Endometrium (tissue), 2 donors: ENCODE data around the gene IL34.
"Not testable (repeated sequence)": the region's sequence is repeated elsewhere in the genome, so short reads cannot be mapped to it uniquely, and the experiment has no call there.

Experiments
- FAIRE-seq: peaks from 2 replicates; lab custom pipeline; 2012; peaks lifted over from hg19 to GRCh38; lab: Jason Lieb, UNC
- donor health status: control.
- donor health status: control.

The IL34 gene

DNA sequence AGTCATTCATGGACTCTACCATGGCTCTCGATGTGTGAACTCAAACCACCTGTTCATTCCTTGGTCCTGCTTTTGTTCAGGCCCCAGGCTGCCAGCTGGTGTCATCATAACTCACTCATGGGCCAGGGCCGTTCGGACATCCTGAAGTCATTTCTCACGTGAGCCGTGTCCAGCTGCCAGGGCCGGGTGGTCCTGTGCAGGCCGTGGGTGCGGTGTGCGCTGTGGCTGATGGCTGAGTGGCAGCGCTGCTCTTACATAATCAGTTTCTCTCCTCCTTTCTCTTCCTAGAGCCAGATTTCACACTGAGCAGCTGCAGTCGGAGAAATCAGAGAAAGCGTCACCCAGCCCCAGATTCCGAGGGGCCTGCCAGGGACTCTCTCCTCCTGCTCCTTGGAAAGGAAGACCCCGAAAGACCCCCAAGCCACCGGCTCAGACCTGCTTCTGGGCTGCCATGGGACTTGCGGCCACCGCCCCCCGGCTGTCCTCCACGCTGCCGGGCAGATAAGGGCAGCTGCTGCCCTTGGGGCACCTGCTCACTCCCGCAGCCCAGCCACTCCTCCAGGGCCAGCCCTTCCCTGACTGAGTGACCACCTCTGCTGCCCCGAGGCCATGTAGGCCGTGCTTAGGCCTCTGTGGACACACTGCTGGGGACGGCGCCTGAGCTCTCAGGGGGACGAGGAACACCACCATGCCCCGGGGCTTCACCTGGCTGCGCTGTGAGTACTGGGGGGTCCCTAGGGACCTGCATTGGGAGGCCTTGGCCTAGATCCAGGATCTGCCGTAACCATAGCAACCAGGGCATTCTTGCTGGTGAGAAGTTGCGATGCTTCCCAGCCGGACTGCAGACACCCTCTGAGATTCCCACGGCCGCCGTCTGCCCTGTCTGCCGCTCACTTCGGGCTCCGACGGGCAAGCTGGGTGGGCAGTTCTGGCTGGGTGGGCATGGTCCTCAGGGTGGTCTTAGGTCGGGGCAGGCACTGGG lies at the start of gene IL34:
Gene IL34, plus strand, starts transcription at position 300 of the 982 bp plus-strand sequence. Its CDS starts 389 bp downstream, at position 689.
- no peak for FAIRE-seq

DNA sequence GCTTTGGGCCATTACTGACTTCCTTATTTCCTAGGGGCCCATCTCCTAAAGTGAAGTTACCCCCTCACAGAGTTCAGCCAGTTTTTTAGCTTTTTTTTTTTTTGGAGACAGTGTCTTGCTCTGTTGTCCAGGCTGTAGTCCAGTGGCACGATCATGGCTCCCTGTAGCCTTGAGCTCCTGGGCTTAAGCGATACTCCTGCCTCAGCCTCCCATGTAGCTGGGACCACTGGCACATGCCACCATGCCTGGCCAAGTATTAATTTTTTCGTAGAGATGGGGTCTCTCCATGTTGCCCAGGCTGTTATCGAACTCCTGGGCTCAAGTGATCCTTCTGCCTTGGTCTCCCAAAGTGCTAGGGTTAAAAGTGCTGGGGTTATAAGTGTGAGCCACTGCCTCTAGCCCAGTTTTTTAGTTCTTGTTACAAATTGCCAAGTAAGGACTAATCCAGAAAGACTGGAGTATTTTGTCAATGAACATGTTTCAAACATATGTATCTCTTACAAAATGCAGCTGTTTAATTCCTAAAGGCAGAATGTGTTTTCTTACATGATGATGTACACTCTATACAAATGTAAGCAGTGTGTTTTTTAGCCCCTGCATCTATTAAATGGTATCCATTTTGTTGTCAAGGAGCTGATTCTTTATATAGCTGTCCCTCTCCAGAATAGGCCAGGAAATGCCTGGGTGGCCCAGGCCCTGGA lies 49.1 kb upstream of the IL34 start:
- no peak for FAIRE-seq

DNA sequence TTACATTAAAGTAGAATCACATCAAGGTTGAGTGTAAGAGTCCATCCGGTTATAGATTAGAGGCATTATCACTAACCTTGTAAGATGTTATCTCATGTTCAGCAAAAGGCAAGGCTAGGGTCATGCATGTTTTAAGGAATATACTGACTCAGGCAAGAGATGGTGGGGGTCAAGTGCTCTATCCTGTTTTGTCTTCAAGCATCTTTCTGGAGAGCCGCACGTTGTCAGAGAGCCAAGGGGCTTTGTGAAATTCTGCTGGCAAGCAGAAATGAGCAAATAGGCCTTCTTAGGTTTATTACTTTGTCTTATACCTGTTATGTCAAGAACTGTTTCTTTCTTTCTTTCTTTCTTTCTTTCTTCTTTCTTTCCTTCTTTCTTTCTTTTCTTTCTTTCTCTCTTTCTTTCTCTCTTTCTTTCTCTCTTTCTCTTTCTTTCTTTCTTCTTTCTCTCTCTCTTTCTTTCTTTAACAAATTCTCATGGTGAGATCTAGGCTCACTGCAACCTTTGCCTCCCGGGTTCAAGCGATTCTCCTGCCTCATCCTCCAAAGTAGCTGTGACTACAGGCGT lies 47.3 kb upstream of the IL34 start:
- FAIRE-seq: no peak

DNA sequence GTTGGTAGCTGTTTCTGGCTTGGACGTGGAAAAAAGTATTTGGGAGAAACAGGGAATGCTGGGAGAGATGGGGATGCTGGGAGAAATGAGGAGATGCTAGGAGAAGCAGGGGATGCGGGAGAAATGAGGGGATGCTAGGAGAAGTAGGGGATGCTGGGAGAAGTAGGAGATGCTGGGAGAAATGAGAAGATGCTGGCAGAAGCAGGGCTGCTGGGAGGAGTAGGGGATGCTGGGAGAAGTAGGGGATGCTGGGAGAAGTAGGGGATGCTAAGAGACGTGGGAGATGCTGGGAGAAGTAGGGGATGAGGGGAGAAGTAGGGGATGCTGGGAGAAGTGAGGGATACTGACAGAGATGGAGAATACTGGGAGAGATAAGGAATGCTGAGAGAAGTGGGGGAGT lies 45.6 kb upstream of the IL34 start:
- no peak for FAIRE-seq

DNA sequence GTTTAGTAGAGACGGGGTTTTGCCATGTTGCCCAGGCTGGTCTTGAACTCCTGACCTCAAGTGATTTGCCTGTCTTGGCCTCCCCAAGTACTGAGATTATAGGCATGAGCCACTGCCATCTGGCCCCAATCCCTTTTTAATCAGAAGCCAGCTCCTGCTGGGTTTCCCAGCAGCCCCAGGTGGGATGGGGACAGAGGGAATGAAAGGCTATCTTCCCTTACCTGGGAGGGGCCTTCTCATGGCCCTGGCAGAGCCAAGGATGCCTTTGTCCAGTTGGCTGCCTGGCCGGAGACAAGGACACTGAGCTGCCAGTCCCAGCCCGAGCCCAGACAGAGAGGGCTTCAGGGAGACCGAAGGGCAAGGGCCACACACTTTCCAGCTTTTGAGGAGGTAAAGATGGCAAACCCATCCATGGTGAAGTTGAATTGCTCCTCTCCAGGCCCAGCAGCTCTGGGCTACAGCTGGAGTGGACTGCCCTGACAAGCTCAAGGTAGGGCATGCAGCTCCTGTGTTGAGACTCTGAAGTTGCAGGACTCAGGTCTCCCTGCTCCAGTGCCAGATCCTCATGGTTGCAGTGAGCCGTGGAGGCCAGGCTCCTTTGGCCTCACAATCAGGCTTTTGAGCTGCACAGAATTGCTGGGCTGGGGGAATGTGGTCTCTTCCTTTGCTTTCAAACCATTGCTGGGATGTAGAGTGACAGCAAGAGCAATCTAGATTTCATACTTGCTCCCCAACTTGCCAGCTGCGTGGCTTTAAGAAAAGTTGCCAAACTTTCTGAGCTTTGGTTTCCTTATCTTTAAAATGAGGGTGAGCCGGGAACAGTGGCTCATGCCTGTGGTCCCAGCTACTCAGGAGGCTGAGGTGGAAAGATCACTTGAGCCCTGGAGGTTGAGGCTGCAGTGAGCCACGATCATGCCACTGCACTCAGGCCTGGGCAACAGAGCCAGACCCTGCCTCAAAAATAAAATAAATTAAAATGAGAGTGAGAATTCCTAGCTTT lies 44.5 kb upstream of the IL34 start:
- no peak for FAIRE-seq

DNA sequence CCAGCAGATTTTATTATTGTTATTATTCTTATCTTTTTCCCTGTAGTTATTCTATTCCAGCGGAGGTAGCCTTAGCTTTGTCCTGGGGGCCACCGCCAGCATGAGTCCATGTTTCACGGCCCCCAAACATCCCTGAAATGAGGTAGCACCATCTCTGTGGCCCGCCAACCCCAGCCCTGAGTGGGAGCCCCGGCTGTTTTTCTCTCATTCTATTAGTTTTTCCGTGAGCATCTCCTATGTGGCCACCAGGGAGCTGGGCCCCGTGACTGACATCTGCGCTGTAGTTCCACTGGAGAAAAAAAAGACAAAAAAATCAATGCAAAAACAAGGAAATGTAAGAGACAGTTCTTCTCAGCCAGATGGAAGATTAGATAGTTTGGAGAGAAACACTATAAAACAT lies 43.5 kb upstream of the IL34 start:
- no peak for FAIRE-seq

DNA sequence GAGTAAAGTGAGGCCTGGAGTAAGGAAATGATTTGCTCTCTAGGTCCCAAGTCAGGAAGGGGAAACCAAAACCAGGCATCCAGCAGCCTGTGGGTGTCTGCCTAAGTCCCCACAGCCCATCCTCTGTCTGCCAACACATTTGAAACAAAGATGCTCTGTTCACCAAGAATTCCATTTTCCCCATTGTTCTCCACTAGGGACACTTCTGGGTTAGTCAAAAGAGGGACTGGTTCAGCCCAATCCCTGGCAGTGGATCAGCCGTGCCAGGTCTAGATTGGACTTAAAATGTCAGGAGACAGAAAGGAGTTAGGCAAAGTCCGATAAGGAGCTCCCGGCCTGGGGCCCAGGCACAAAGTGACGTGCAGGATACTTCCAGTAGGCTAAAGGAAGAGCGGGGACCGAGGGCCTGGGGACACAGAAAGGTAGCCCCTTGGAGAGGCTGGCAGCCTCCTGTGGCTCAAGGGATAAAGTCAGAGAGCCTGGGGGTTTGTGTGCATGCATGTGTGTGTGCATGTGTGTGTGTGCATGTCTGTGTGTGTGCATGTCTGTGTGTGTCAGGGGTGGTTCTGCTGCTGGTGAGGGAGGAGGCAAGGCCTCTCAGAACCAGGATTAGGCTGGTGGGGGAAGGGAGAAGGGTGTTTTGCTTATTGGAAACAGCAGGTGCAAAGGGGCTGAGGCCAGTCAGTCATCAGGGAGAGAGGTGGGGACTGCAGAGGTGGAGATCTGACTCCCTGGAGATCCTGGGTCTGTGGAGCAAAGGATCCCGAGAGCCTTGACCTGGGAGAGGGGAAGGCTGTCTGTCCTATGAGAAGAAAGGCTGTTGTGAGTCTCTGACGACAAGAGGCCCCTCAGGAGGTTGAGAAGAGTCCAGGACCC lies 41.7 kb upstream of the IL34 start:
- FAIRE-seq: no peak

DNA sequence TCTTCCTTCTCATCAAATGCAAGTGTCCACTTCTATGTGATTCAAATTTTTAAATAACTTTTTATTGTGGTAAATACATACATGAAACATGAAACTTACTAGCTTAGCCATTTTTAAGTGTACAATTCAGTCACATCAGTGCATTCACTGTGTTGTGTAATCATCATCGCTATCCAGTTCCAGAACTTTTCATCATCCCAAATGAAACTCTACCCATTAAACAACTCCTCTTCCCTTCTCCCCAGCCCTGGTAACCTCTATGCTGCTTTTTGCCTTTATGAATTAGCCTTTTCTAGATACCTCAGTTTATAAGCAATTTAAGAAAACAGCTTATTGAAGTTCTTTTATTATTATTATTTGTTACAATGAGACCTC lies 41.1 kb upstream of the IL34 start:
- FAIRE-seq: no peak

DNA sequence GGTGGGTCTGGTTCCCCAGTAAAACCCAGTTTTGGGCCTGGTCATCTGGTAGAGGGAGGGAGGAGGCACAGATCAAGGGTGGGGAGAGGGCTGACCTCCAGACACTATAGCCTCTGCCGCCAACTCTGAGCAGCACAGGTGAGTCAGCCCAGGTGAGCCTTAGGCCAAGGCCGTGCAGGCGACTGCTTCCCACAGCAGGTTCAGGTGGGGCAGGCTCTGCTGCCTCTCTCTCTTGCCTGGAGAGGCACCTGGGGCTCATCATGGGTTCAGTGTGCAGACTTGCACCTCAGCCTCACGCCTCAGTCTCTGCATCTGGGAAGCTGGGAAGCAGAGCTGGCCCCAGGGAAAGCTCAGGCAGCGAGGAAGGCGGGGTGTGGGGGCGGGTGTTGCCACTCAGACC lies 37.8 kb upstream of the IL34 start:
- FAIRE-seq: no peak

DNA sequence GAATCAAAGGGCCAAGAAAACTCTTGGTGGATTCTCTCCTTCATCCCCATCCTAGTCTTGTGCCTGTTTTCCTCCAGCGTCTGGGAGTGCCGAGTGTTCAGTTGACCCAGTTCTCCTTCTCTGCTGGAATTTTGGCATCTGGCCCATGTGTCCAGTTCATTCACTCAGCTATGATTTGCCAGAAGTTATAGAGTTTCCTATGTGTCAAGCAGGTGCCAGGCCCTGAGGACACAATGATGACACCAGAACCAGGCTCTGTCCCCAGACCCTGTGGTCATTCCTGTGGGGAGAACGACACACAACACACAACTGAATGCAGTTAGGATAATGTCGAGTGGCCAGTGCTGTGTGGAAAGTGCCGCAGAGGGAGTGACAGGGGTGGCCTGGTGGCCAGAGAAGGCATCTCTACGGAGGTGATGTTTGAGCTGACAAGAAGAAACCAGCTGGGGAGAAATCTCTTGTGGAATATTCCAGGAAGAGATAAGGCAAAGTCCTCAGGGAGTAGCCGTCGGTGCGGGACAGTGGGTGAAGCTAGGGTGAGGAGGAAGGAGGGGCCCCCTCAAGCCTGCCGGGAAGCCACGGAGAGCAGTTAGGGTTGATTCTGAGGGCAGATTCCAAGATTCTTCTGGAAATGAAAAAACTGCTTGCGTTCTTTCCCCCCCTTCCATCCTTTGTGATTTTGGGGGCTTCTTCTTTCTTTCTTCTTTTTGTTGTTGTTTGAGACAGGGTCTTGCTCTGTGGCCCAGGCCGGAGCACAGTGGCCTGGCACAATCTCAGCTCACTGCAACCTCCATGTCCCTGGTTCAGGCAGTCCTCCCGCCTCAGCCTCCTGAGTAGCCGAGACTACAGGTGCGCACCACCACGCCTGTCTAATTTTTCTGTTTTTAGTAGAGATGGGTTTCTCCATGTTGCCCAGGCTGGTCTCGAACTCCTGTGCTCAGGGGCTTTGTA lies 35.8 kb upstream of the IL34 start:
- FAIRE-seq: no peak

DNA sequence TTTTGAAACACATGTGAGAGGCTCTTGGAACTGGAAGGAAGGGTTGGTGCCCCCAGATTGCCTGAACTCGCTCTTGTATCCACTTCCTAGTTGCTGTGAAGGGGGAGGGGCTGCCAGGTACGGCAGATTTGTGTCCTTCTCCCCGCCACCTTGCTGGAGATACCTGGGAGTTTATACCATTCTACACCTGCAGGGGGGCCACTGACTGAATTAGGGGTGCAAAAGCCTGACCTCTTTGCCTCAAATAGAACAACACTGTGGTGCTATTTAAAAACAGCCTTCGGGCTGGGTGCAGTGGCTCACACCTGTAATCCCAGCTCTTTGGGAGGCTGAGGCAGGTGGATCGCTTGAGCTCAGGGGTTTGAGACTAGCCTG lies 35.1 kb upstream of the IL34 start:
- FAIRE-seq: no peak

DNA sequence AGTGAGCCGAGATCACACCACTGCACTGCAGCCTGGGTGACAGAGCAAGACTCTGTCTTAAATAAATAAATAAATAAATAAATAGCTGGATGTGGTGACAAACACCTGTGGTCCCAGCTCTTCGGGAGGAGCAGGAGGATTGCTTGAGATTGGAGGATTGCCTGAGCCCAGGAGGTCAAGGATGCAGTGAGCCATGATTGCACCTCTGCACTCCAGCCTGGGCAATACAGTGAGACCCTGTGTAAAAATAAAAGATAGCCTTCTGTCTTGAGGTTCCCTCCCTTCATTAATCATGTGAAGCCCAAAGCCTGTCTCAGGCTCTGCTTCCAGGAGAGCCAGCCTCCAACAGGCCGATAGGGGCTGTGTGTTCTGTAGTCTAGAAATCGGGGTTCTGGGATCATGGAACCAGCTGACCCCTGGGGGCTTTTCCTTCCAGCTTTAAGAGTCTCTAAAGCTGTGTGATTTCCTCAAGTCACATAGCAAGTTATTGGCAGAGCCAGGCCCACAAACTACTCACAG lies 34.5 kb upstream of the IL34 start:
- FAIRE-seq: no peak

DNA sequence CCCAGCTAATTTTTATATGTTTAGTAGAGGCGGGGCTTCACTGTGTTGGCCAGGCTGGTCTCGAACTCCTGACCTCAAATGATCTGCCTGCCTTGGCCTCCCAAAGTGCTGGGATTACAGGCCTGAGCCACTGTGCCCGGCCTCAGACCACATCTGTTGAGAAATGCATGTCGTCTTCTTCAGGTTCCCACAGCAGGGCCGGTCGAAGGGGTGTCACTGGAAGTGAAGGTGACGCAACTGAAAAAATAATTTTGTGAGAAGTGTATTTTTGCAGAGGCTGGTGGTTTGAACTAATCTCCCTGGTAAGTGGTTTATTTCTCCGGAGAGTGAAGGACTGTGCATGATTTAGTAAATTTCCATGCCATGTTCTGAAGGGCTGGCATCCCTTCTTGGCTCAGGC lies 33.4 kb upstream of the IL34 start:
- no peak for FAIRE-seq

DNA sequence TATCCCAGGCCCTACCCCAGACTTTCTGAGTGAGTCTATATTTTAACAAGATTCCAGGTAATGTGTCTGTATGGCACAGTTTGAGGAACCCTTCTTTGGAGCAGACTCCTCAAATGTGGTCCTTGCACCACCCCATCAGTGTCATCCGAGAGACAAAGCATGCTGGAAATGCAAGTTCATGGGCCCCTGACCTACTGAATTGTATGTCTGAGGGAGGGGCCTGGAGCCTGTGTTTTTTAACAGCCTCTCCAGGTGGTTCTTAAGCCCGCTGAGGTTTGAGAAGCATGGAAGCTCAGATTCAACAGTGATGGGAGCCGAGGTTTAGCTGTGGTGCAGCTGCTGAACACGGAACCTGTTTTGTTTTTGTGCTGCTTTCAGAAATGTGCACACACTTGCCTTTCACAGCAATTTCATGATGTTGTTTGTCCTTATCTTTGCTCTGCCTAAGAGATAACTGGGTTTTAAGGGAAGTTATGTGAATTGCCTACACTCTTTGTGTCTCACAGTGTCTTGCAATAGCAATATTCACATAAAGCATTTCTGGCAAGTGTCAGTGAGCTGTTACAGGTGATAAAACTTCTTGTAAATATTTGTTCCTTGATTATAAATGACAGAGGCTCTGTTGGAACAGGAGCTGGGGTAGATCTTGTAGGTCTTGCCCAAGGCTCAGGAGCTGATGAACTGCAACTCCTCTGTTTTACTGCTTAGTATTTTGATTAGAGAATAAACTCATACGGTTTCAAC lies 32.0 kb upstream of the IL34 start:
- FAIRE-seq: no peak

DNA sequence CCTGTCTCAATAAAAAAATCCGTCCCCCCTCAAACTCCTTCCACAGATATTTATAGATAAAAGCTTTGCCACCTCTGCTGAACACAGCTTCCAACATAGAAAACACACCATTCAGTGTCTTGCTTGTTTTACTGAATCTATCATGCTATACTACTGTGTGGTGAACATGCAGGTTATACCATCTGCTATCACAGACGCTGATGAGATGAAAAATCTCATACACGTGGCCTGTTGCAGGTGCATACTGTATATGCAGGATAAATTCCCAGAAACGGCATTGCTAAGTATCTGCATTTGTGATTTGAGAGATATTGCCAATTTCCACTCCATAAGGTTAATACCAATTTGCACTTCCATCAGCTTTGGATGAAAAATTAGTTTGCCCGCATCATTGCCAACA lies 30.4 kb upstream of the IL34 start:
- FAIRE-seq: no peak

DNA sequence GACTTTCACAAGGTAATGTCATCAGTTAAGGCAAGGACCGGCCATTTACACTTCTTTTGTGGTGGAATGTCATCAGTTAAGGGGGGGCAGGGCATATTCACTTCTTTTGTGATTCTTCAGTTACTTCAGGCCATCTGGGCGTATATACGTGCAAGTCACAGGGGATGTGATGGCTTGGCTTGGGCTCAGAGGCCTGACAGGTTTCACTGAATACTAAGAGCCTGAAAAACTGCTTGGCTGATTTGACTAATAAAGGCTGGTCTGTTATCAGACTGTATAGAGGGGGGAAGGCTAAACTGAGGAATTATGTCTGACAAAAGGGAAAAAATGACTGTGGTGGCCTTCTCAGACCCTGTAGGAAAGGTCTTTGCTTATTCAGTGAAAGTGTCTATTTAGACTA lies 24.5 kb upstream of the IL34 start:
- not testable (repeated sequence) for FAIRE-seq

DNA sequence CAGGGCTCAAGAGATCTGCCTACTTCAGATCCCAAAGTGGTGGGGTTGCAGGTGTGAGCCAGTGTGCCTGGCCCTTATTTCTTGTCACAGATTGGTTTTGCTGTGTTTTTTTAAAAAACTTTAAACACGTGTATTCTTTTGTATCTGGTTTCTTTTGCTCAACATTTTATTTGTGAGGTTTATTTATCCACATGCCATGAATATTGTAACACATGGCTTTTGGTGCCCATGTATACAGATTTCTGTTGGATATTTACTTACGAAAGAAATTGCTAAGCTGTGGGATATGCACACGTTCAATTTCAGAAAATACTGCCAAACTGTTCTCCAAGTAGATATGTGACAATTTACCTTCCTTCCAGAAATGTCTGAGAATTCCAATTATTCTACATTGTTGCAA lies 18.7 kb upstream of the IL34 start:
- FAIRE-seq: no peak

DNA sequence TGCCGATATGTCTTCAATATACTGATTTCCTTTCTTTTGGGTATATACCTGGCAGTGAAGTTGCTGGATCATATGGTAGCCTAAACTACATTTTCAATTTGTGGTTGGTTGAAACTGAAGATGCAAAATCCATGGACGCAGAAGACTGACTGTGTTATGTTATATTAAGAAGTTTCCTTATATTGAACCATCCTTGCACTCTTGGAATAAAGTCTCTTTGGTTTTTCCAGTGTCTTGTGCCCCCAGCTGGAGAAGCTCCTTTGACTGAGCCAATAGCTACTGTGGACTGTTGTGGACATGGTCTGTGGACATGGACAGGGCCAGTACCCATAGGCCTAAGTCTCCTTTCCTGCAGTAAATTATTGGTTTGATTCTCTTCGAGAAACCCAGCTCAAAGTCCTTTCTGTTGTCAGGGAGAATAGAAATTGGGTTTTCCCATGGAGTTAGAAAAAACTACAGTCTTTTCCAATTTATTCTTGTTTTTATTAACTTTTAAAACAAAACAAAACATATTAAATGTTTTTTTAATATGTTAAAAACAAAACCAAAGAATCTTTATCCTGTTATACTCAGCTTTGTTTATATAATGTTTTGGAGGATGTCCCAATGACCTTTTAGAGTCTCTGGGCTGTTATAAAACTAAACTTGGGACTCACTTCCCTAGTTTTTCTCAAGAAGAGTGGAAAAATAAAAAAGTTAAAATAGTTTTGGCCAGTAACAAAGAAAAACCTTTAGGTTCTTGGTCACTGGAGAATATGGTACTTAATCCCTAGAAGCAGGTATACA lies 15.2 kb upstream of the IL34 start:
- FAIRE-seq: peak; percentile 98
